HG02973 (cell line): ENCODE data around the gene LAMB3.

Source experiments
- ATAC-seq: cut with Tn5 transposase; IDR thresholded peaks from one replicate; pipeline ENCODE4 v1.9.1; 2021; ENCODE audit warnings: moderate library complexity; ENCODE audit not compliant: unreplicated experiment

LAMB3 gene

DNA sequence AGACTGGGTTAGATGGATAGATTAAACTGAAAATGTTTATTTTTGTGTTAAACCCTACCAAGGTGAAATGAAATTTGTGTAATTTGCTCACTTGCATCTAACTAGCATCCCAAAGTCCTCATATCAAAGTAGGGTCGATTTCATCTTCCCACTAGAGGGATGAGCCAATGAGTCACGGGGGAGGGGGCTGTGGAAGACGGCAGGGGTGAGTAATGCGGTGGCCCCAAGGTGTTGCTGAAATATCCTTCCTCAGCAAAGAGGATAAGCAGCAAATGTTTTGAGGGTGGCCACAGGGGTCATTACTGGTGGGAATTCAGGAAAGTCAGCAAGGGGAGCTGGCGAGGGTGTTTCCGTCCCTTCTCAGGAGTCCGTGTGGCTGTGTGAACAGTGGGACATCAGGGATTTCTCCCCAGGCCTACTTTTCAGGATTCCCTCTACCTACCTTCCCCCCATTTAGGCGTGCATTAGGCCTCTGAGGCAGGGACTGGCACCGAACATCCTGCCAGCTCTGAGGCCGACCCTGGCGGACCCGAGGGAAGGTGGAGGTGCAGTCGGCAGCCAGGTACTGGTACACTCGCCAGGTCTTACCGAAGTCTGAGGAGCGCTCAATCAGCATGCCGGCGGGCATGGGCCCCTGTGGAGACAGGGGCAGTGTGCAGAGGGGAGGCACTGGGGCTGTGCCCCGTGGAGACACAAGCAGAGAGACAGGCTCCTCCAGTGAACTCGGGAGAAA lies 18.1 kb downstream of the LAMB3 start:
- no peak for ATAC-seq

- ATAC-seq = peak; percentile 59
These were observed 18.8 kb downstream of the LAMB3 start for GRCh38 chr1:209633335-209633997.

DNA sequence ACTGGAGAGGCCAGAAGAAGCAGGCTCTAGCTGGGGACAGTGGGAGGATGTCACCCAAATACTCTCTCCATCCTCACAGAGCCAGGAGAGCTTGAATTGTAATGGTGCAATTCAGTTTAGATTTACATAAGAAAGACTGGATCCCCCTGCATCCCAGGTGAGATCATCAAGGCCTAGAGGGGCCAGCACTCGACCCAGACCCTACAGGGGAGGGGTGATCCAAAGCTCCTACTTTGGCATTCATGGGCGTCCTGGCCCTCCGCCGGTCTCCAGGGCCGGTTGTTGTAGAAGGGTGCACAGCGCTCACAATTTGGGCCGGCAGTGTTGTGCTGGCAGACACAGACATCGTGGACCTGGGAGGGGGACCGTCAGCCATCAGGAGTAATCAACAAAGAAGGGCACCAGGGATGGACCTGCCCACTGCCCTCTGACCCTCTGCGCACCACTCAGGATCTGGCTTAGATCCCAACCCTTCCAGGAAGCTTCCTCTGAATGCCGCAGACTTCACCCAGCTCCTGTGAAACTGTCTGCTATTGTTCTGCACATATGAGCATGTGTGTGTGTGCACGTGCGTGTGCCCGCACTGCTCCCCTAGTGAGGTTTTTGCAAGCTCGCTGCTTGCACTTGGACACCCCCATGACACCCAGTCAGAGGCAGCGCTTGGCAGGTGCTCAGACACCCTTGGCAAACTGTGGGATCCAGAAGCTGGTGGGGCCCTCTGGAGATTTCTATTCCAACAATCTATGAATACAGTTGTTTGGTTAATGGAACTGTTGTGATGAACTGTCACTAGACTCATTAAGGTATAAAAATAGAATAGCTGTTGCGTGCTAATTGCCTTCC lies 21.6 kb downstream of the LAMB3 start:
- ATAC-seq = no peak

DNA sequence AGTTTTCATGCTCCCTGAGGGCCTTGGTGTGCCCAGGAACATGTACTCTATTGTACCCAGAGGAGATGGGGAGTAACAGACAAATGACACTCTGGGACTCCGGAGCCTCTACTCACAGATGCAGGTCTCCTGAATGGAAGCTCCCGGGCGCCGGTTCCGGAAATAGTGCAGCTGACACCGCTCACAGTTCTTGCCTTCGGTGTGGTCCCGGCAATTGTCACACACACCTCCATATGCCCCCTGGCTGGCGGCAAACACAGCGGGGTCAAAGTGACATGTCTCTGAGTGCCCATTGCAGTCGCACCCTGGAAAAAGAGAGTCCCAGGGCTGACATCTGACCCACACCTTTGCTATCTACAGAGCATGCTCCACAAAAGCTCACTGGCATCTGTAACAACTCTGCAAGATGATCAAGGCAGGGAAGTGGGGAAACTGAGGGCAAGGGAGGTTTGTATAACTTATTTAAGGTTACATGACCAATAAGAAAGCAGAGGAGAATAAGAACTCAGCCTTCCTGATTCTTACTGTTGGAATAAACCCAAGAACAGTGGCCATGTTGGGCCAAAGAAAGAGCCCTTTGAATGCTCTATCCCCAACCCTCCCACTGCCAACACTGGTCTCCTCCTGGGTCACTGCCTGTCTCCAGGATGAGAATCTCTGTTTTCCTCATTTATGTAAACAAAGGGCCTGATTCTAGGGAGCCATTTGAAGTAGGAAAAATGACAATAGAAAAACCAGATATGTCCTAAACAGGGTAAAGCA lies 22.4 kb downstream of the LAMB3 start:
- ATAC-seq = no peak

- ATAC-seq = no peak
These were observed 23.5 kb downstream of the LAMB3 start for GRCh38 chr1:209628618-209629299.

DNA sequence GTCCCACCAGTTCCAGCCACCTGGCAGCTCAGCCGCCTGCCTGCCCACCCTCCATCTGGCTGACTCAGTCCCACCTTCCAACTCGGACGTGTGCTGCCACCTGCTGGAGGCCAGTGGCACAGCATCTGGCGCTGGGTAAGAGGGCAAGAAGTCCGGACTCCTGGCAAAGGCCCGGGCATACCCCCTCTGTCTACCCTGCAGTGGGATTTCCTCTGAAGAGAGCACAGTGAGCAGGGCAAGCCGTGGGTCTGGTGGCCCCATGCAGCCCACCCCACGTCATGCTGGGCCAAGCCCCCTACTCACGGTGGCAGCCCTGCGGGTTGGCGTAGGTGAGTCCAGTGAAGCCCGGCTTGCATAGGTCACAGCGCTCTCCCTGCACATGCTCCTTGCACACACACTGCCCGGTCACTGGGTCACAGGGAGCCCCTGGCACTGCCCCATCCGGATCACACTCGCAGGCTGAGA lies 24.5 kb downstream of the LAMB3 start:
- ATAC-seq = peak; percentile 89

GRCh38 chr1:209627027-209627731 lies 25.0 kb downstream of the LAMB3 start:
- ATAC-seq = peak; percentile 24

GRCh38 chr1:209626346-209627026 lies 25.7 kb downstream of the LAMB3 start:
- no peak for ATAC-seq

DNA sequence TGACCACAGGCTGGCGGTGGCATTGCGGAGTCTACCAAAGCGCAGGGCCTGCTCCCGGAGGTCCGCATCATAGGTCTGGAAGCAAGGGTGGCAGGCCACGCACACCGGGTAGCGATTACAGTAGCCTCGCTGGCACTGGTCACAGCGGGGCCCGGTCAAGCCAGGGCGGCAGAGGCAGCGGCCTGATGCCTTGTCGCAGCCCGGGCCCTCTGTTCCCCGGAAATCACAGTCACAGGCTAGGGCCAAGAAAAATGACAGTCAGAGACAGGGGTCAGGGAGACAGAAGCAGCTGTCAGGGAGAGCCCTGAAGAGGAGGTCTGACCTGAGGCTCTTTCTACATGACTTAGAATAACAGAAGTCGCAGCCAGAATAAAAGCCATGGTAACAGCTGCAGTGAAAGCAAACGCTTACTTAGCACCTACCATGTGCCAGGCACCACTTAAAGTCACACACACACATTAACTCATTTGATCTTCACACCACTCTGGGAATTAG lies 26.4 kb downstream of the LAMB3 start:
- ATAC-seq = no peak

- ATAC-seq = no peak
These were observed 27.4 kb downstream of the LAMB3 start for GRCh38 chr1:209624558-209625549.

DNA sequence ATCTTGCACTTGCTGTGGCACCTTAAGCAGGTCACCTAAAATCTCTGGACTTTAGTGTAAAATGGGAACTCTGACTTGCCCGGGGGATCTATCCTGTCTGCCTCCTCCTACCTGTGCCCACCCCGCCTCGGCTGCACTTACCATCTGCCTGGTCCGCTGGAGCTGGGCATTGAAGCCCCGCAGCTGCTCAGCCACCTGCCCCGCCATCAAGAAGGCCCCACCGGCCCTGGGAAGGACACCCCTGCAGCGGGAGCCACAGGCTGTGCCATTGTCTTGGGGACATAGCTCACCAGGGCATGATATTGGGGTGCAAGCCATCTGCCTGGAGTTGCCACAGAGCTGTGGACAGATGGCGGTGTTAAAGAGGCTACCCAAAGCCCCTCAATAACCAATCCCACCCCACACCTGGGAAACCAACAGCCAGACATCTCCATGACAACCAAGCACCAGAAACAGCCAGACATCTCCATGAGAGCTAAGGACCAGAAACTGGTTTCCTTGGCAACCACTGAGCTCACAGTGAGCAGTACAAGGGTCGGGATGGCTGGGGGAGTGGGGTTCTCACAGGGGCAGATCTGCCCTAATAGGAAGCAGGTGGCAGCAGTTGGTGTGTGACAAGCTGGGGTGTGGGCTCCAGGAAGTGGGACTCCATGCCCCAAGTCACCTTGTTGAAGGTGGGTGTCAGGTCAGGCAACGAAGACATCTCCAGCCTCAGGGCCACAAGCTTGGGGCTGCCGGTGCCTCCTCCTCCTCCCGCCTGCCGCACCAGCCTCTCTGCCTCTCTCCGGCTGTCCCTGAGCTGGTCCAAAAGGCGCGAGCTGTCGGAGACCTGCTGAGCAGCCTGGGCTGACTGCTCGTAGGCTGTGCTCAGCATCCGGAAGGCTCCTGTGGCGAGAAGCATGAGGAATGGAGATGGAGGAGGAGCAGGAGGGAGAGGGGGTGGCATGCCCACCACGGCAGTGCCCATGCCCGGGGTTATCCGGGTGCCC lies 29.1 kb downstream of the LAMB3 start:
- ATAC-seq = no peak

DNA sequence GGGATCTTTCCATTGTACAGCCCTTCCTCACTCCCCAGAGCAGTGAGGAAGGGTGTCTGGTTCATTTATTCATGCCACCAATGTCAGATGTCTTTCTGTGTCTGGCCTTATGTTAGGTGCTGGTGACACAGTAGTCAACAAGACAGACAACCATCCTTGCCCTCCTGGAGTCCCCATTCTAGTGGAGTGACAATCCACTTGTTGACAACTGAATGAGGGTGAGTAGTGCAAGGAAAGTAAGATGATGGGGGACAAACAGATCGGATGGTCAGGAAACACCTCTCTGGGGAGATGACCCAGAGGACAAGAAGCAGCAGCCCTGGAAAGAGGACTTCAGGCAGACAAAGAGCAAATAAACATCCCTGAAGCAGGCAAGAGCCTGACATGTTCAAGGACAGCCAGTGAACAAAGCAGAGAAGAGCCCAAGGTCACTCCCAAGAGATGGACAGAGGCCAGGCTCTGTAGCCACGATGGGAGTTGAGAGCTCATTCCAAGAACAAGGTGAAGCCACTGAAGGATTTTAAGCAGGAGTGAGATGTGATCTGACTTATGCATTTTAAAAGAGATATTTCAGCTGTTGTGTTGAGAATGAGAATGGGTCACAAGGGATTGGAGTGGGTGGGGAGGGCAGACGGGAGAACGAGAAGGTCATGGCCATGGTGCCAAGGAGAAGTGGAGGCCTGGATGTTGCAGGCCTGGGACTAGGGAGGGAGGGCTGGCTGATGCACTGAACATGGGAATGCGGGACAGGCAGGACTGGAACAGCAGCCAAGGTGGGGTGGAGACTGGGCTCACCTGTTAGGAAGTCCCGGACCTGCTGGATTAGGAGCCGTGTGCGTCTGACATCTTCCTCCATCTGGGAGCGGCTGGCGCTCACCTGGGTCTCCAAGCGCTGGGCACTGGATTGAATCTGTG lies 30.2 kb downstream of the LAMB3 start:
- ATAC-seq = no peak

DNA sequence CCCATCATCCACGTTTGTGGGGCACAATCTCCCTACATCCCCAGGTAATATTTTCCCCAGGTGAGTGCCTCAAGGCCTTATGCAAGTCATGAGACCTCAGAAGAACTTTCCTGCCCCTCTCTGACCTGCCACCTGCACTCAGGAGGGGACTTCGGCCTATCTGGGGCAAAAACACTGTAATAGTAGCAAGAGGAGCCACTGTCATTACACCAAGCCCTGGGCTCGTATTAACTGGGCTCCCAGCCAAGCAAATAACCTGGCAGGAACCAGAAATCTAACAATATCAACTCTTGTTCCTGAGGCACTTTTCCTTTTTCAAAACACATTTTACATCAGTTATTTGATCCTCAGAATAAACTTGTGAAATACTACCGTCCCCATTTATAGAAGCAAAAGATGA lies 30.9 kb downstream of the LAMB3 start:
- no peak for ATAC-seq

- ATAC-seq = no peak
These were observed 31.7 kb downstream of the LAMB3 start for GRCh38 chr1:209620487-209620884.

GRCh38 chr1:209619696-209620486 lies 32.3 kb downstream of the LAMB3 start:
- no peak for ATAC-seq
